Measurements from ENCODE around the gene SCARF1.

The SCARF1 gene

GRCh38 chr17:1597861-1598342 is 47.6 kb downstream of the SCARF1 start:
- no peak for DNase-seq

GRCh38 chr17:1593630-1593931 is 52.0 kb downstream of the SCARF1 start:
- no peak for DNase-seq

GRCh38 chr17:1592751-1593629 is 52.5 kb downstream of the SCARF1 start:
- DNase-seq: no peak

GRCh38 chr17:1591474-1592090 is 54.0 kb downstream of the SCARF1 start:
- no peak for DNase-seq

- no peak for DNase-seq
These were observed 54.6 kb downstream of the SCARF1 start for GRCh38 chr17:1590747-1591473.

- no peak for DNase-seq
These were observed 55.3 kb downstream of the SCARF1 start for GRCh38 chr17:1590029-1590746.

GRCh38 chr17:1588821-1589585 is 56.5 kb downstream of the SCARF1 start:
- no peak for DNase-seq

GRCh38 chr17:1584167-1584566 is 61.4 kb downstream of the SCARF1 start:
- DNase-seq: no peak
